ENCODE data around the gene TARS3. TPM values are rescaled to one million over a fixed set of nuclear protein-coding genes. Genes with fewer than 3 reads are reported as not detected.

TARS3 gene
- total and polyA plus RNA-seq, 3 donors from 2014 or later = 10.3 to 40.2 (median 25.0) TPM

DNA sequence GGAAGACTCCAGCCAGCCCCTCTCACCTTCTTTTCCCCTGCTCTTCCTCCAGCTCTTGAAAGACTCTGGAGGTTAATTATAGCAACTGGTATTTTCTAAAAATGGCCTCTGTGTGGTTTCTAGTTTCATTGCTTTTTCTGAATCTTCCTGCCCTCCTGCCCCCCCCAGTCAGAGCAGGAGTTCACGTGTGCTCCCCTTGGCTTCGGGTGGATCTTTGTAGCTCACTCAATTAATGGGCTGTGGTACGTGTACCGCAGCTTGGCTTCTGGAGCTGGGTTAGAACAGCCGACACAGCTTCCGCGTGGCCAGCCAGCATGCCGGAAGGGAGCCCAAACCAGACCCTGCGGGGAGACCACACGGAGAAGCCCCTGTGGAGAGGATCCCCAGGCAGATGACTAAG is 103.6 kb downstream of the TARS3 start:
- Histone ChIP-seq H3K4me3 (no peak overlapping the region), H3K27ac (no peak overlapping the region), H3K9me3 (no peaks in the 10 kb centered on the region), H3K27me3 (no peaks in the 10 kb centered on the region), H3K4me1 (peaks cover 11% of the 10 kb centered on the region), H3K36me3 (ENCODE audit: low read depth, missing control alignments) (no peaks in the 10 kb centered on the region)
- whole genome bisulfite sequencing, 2 donors = 87 to 89% methylated on average over 10 of the region's 10 CpGs
- no peak for DNase-seq
- TF ChIP-seq POLR2A (IDR thresholded peaks at IDR 0.05) = no peak
- no peak for TF ChIP-seq CTCF (IDR thresholded peaks at IDR 0.05)
- intact Hi-C loops (cut with DNase I; ENCODE audit: low total_unique reads) = no loop called here

GRCh38 chr15:101619615-101619865 is 104.7 kb downstream of the TARS3 start:
- 95 to 100% methylated on average over 6 of the region's 6 CpGs for WGBS, 2 donors
- TF ChIP-seq POLR2A (IDR thresholded peaks at IDR 0.05) (no peak), CTCF (IDR thresholded peaks at IDR 0.05) (no peak)
- Histone ChIP-seq H3K27ac (no peak overlapping the region), H3K27me3 (no peaks in the 10 kb centered on the region), H3K9me3 (no peaks in the 10 kb centered on the region), H3K4me3 (no peak overlapping the region), H3K4me1 (peaks cover 15% of the 10 kb centered on the region), H3K36me3 (ENCODE audit: low read depth, missing control alignments) (no peaks in the 10 kb centered on the region)
- intact Hi-C loops (cut with DNase I; ENCODE audit: low total_unique reads) = no loop called here
- DNase-seq = no peak

- Histone ChIP-seq H3K9me3 (no peaks in the 10 kb centered on the region), H3K4me1 (peaks cover 15% of the 10 kb centered on the region), H3K4me3 (no peak overlapping the region), H3K27ac (no peak overlapping the region), H3K27me3 (no peaks in the 10 kb centered on the region), H3K36me3 (ENCODE audit: low read depth, missing control alignments) (no peaks in the 10 kb centered on the region)
- DNase-seq = no peak
- 81 to 85% methylated on average over 11 to 13 of the region's 13 CpGs for WGBS, 2 donors
- intact Hi-C loops (cut with DNase I; ENCODE audit: low total_unique reads) = no loop called here
- TF ChIP-seq POLR2A (IDR thresholded peaks at IDR 0.05) (no peak), CTCF (IDR thresholded peaks at IDR 0.05) (no peak)
Observed at GRCh38 chr15:101618851-101619614, 105.2 kb downstream of the TARS3 start.

DNA sequence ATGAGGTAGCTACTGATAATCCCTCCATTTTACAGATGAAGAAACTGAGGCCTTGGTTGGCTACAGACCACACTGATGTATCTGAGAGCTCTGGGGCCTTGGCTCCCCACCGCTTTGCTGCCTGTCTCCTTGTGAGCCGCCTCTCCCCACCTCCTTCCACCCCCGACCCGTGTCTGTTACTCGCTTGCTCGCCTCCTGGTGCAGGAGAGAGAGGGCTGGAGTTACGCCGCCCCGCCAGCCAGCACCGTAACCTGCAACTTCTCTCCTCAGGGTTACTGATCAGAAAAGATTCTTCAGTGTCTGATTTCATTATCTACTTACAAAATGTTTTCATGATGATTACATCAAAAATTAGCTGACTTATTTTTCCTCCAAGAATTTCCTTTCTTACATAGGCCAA is 106.2 kb downstream of the TARS3 start:
- DNase-seq = no peak
- peaks cover 18% of the 10 kb centered on the region for H3K4me1 ChIP-seq
- H3K4me3 ChIP-seq = no peak overlapping the region
- no peak overlapping the region for H3K27ac ChIP-seq
- 91% methylated on average over 10 of the region's 10 CpGs for WGBS, 2 donors
- no peaks in the 10 kb centered on the region for H3K27me3 ChIP-seq
- no peaks in the 10 kb centered on the region for H3K9me3 ChIP-seq
- no peaks in the 10 kb centered on the region for H3K36me3 ChIP-seq (ENCODE audit: low read depth, missing control alignments)
- no peak for TF ChIP-seq POLR2A (IDR thresholded peaks at IDR 0.05)
- no peak for TF ChIP-seq CTCF (IDR thresholded peaks at IDR 0.05)
- intact Hi-C loops (cut with DNase I; ENCODE audit: low total_unique reads) = no loop called here

- no peak for DNase-seq
- Histone ChIP-seq H3K27ac (no peak overlapping the region), H3K36me3 (ENCODE audit: low read depth, missing control alignments) (no peaks in the 10 kb centered on the region), H3K4me1 (peaks cover 18% of the 10 kb centered on the region), H3K27me3 (no peaks in the 10 kb centered on the region), H3K9me3 (no peaks in the 10 kb centered on the region), H3K4me3 (no peak overlapping the region)
- TF ChIP-seq CTCF (IDR thresholded peaks at IDR 0.05) (no peak), POLR2A (IDR thresholded peaks at IDR 0.05) (no peak)
- 86 to 87% methylated on average over 14 to 17 of the region's 17 CpGs for WGBS, 2 donors
- intact Hi-C loops (cut with DNase I; ENCODE audit: low total_unique reads) = no loop called here
Observed at GRCh38 chr15:101617390-101617965, 106.8 kb downstream of the TARS3 start.

Measured in testis (tissue), 3 donors.